ENCODE measurements around the gene NTF4. TPM values are rescaled to one million over a fixed set of nuclear protein-coding genes. Genes with fewer than 3 reads are reported as not detected.

The NTF4 gene
- total RNA-seq, 1 experiment from 2014 or later = 4.0 TPM

- no peak for DNase-seq (ENCODE audit: low read depth)
- in situ Hi-C loops (cut with HindIII; ENCODE audit: low pct_unique_long_range_greater_than_20kb, low sequenced_read_pairs) = no loop called here
These were observed 49.8 kb downstream of the NTF4 start for GRCh38 chr19:49014870-49015255.

- in situ Hi-C loops (cut with HindIII; ENCODE audit: low pct_unique_long_range_greater_than_20kb, low sequenced_read_pairs) = no loop called here
- DNase-seq (ENCODE audit: low read depth) = no peak
These were observed 50.3 kb downstream of the NTF4 start for GRCh38 chr19:49014123-49014869.

GRCh38 chr19:49011194-49011593 is 53.4 kb downstream of the NTF4 start:
- no peak for DNase-seq (ENCODE audit: low read depth)
- in situ Hi-C loops (cut with HindIII; ENCODE audit: low pct_unique_long_range_greater_than_20kb, low sequenced_read_pairs) = no loop called here

Other genes with a start within 250 kb of the NTF4 start
- gene HSD17B14, start 228.3 kb downstream of the NTF4 start, total RNA-seq (2014; rRNA removed; shearing (Covaris generic); ENCODE audit: low replicate concordance) = 33.6 and 56.7 TPM in 2 replicates
- 0.70 and 11.5 TPM in 2 replicates for gene PLEKHA4, start 196.2 kb downstream of the NTF4 start, total RNA-seq (2014; rRNA removed; shearing (Covaris generic); ENCODE audit: low replicate concordance)
- 51.0 and 52.5 TPM in 2 replicates for gene PPP1R15A, start 192.4 kb downstream of the NTF4 start, total RNA-seq (2014; rRNA removed; shearing (Covaris generic); ENCODE audit: low replicate concordance)
- gene TULP2, start 166.1 kb downstream of the NTF4 start, total RNA-seq (2014; rRNA removed; shearing (Covaris generic); ENCODE audit: low replicate concordance) = not detected in 2 replicates
- 338 and 348 TPM in 2 replicates for gene NUCB1, start 164.5 kb downstream of the NTF4 start, total RNA-seq (2014; rRNA removed; shearing (Covaris generic); ENCODE audit: low replicate concordance)
- 1.6 and 4.4 TPM in 2 replicates for gene DHDH, start 131.1 kb downstream of the NTF4 start, total RNA-seq (2014; rRNA removed; shearing (Covaris generic); ENCODE audit: low replicate concordance)
- 188 and 220 TPM in 2 replicates for gene BAX, start 109.9 kb downstream of the NTF4 start, total RNA-seq (2014; rRNA removed; shearing (Covaris generic); ENCODE audit: low replicate concordance)
- 13,494 and 14,762 TPM in 2 replicates for gene FTL, start 99.5 kb downstream of the NTF4 start, total RNA-seq (2014; rRNA removed; shearing (Covaris generic); ENCODE audit: low replicate concordance)
- 31.3 and 32.3 TPM in 2 replicates for gene GYS1, start 71.5 kb downstream of the NTF4 start, total RNA-seq (2014; rRNA removed; shearing (Covaris generic); ENCODE audit: low replicate concordance)
- gene RUVBL2, start 70.9 kb downstream of the NTF4 start, total RNA-seq (2014; rRNA removed; shearing (Covaris generic); ENCODE audit: low replicate concordance) = 493 and 608 TPM in 2 replicates
- not detected in 2 replicates for gene LHB, start 47.7 kb downstream of the NTF4 start, total RNA-seq (2014; rRNA removed; shearing (Covaris generic); ENCODE audit: low replicate concordance)
- gene CGB3, start 40.5 kb downstream of the NTF4 start, total RNA-seq (2014; rRNA removed; shearing (Covaris generic); ENCODE audit: low replicate concordance) = not detected in 2 replicates
- 3.7 TPM in 1 of 2 replicates, not detected in the other for gene CGB2, start 32.9 kb downstream of the NTF4 start, total RNA-seq (2014; rRNA removed; shearing (Covaris generic); ENCODE audit: low replicate concordance)
- not detected in 2 replicates for gene CGB1, start 27.9 kb downstream of the NTF4 start, total RNA-seq (2014; rRNA removed; shearing (Covaris generic); ENCODE audit: low replicate concordance)
- gene CGB5, start 21.0 kb downstream of the NTF4 start, total RNA-seq (2014; rRNA removed; shearing (Covaris generic); ENCODE audit: low replicate concordance) = not detected in 2 replicates
- 1.7 TPM in 1 of 2 replicates, not detected in the other for gene CGB8, start 15.7 kb downstream of the NTF4 start, total RNA-seq (2014; rRNA removed; shearing (Covaris generic); ENCODE audit: low replicate concordance)
- gene CGB7, start 7.1 kb downstream of the NTF4 start, total RNA-seq (2014; rRNA removed; shearing (Covaris generic); ENCODE audit: low replicate concordance) = 1.7 and 4.1 TPM in 2 replicates
- gene KCNA7, start 7.9 kb upstream of the NTF4 start, total RNA-seq (2014; rRNA removed; shearing (Covaris generic); ENCODE audit: low replicate concordance) = not detected in 2 replicates
- gene SNRNP70, start 20.6 kb upstream of the NTF4 start, total RNA-seq (2014; rRNA removed; shearing (Covaris generic); ENCODE audit: low replicate concordance) = 137 and 175 TPM in 2 replicates
- gene LIN7B, start 49.6 kb upstream of the NTF4 start, total RNA-seq (2014; rRNA removed; shearing (Covaris generic); ENCODE audit: low replicate concordance) = 6.1 and 9.7 TPM in 2 replicates
- 0.71 TPM in 1 of 2 replicates, not detected in the other for gene C19orf73, start 54.3 kb upstream of the NTF4 start, total RNA-seq (2014; rRNA removed; shearing (Covaris generic); ENCODE audit: low replicate concordance)
- gene PPFIA3, start 54.7 kb upstream of the NTF4 start, total RNA-seq (2014; rRNA removed; shearing (Covaris generic); ENCODE audit: low replicate concordance) = 26.8 and 39.1 TPM in 2 replicates
- gene HRC, start 90.6 kb upstream of the NTF4 start, total RNA-seq (2014; rRNA removed; shearing (Covaris generic); ENCODE audit: low replicate concordance) = not detected in 2 replicates
- gene TRPM4, start 93.0 kb upstream of the NTF4 start, total RNA-seq (2014; rRNA removed; shearing (Covaris generic); ENCODE audit: low replicate concordance) = 13.9 and 18.2 TPM in 2 replicates

Data from Caki2 (cell line).